GM12878 (cell line): Measurements from ENCODE around the gene MAD1L1. TPM values are rescaled to one million over a fixed set of nuclear protein-coding genes. Genes with fewer than 3 reads are reported as not detected.

Source experiments
- ATAC-seq: fragments of 200-7000 bp; cut with Tn5 transposase; 3 replicates; pipeline ENCODE4 v1.9.1; 2020; ENCODE audit warnings: mild to moderate bottlenecking, moderate library complexity
- BruUV-seq: library from RNA; stranded (reverse); fragments of 400-500 nt; replicated peaks from 2 replicates; lab custom pipeline; 2021; lab: Mats Ljungman, UMichigan
- CTCF ChIA-PET: fragments of 300-600 bp; sonication (Branson Sonifier 250); formaldehyde crosslinking; extraction: SDS; loops from one replicate; lab custom pipeline; 2021; ENCODE audit warnings: inconsistent platforms; lab: Yijun Ruan, JAX
- POLR2A ChIA-PET: fragments of 350-600 bp; formaldehyde crosslinking; extraction: SDS; loops from one replicate; lab custom pipeline; 2021; ENCODE audit warnings: inconsistent platforms; lab: Charles Lee
- RAD21 ChIA-PET: fragments of 300-600 bp; sonication (Branson Sonifier 250); formaldehyde crosslinking; loops from one replicate; lab custom pipeline; 2023; ENCODE audit warnings: antibody characterized with exemption; ENCODE audit not compliant: unreplicated experiment; lab: Charles Lee
- SMC1A ChIA-PET: fragments of 300-600 bp; sonication (Branson Sonifier 250); formaldehyde crosslinking; loops from one replicate; lab custom pipeline; 2023; ENCODE audit not compliant: unreplicated experiment, uncharacterized antibody; lab: Charles Lee
- DNase-seq: peaks from one replicate; pipeline ENCODE4 v3.0.0-alpha.2; 2011; ENCODE audit warnings: low read depth, low spot score
- FAIRE-seq: peaks from 3 replicates; lab custom pipeline; 2011; peaks lifted over from hg19 to GRCh38; lab: Jason Lieb, UNC
- H2AFZ ChIP-seq: 2 replicates; pipeline ENCODE4 v1.6.0; 2011; ENCODE audit warnings: low read depth, low read length, control low read depth; ENCODE audit not compliant: control insufficient read depth
- H3K27ac ChIP-seq: 2 replicates; pipeline ENCODE4 v1.5.1; 2011; ENCODE audit warnings: control low read depth; ENCODE audit not compliant: control insufficient read depth, insufficient read depth
- H3K27me3 ChIP-seq, 2 experiments: replicated peaks in 1 of 2; 2 replicates each; pipeline versions ENCODE4 v1.6.0 to v1.6.1; 2011; ENCODE audit warnings: low read length in 1 of 2; ENCODE audit not compliant: control insufficient read depth in 2 of 2, insufficient read depth in 2 of 2
- H3K36me3 ChIP-seq, 2 experiments: 2 replicates each; pipeline ENCODE4 v1.5.1; 2011; ENCODE audit warnings: low read length in 1 of 2; ENCODE audit not compliant: control insufficient read depth in 2 of 2, insufficient read depth in 2 of 2
- H3K4me1 ChIP-seq: 2 replicates; pipeline ENCODE4 v1.6.1; 2011; ENCODE audit warnings: mild to moderate bottlenecking, low read length, moderate library complexity, mixed read lengths; ENCODE audit not compliant: control insufficient read depth, insufficient read depth
- H3K4me2 ChIP-seq: 2 replicates; pipeline ENCODE4 v1.6.0; 2011; ENCODE audit warnings: control low read depth; ENCODE audit not compliant: control insufficient read depth, insufficient read depth
- H3K4me3 ChIP-seq: fragments of 200-600 bp; sonication (generic); 2 replicates; pipeline ENCODE4 v1.5.1; 2016
- H3K79me2 ChIP-seq: 2 replicates; pipeline ENCODE4 v1.6.0; 2011; ENCODE audit warnings: low read length; ENCODE audit not compliant: control insufficient read depth, insufficient read depth
- H3K9ac ChIP-seq: 2 replicates; pipeline ENCODE4 v1.8.0; 2011; ENCODE audit warnings: low read length, control low read depth, mixed read lengths; ENCODE audit not compliant: control insufficient read depth, insufficient read depth
- H3K9me3 ChIP-seq: replicated peaks from 3 replicates; pipeline ENCODE4 v1.5.1; 2011; ENCODE audit warnings: mild to moderate bottlenecking, low read length; ENCODE audit not compliant: control insufficient read depth, insufficient read depth
- H4K20me1 ChIP-seq: 2 replicates; pipeline ENCODE4 v1.6.0; 2011; ENCODE audit not compliant: control insufficient read depth, insufficient read depth
- ATF2 ChIP-seq: IDR thresholded peaks from 2 replicates; pipeline ENCODE4 v1.6.1; 2012; ENCODE audit warnings: low read length, inconsistent platforms
- DPF2 ChIP-seq: fragments of 450-650 bp; IDR thresholded peaks from 2 replicates; pipeline ENCODE4 v1.6.1; 2017; ENCODE audit warnings: mild to moderate bottlenecking
- ELK1 ChIP-seq: IDR thresholded peaks from 2 replicates; pipeline ENCODE4 v1.6.1; 2012; ENCODE audit warnings: low read depth, low read length, improper control_type of control experiment
- ETV6 ChIP-seq, 2 experiments: fragments of 450-650 bp in 1 of 2; IDR thresholded peaks in 1 of 2; conservative IDR thresholded peaks in 1 of 2; 2 replicates each; pipeline ENCODE4 v1.6.1; 2014; ENCODE audit warnings: antibody characterized with exemption in 1 of 2, borderline replicate concordance in 1 of 2, low read depth in 1 of 2, mild to moderate bottlenecking in 1 of 2, moderate library complexity in 1 of 2
- EZH2 ChIP-seq: IDR thresholded peaks from 2 replicates; pipeline ENCODE4 v1.6.1; 2012; ENCODE audit warnings: low read depth, mild to moderate bottlenecking, control low read depth, inconsistent platforms, low read length, borderline replicate concordance; ENCODE audit not compliant: control insufficient read depth
- GABPA ChIP-seq: IDR thresholded peaks from 2 replicates; pipeline ENCODE4 v1.6.1; 2014; ENCODE audit warnings: antibody characterized with exemption, low read depth, mild to moderate bottlenecking, inconsistent platforms
- SREBF2 ChIP-seq: IDR thresholded peaks from 2 replicates; pipeline ENCODE4 v1.6.1; 2012; ENCODE audit warnings: mild to moderate bottlenecking, low read length
- TCF12 ChIP-seq: IDR thresholded peaks from 2 replicates; pipeline ENCODE4 v1.6.1; 2011; ENCODE audit warnings: low read depth, mild to moderate bottlenecking, low read length
- ZNF384 ChIP-seq: IDR thresholded peaks from 2 replicates; pipeline ENCODE4 v1.6.1; 2012; ENCODE audit warnings: low read depth, mild to moderate bottlenecking, low read length, improper control_type of control experiment, borderline replicate concordance
- ZNF687 ChIP-seq: fragments of 450-650 bp; IDR thresholded peaks from 2 replicates; pipeline ENCODE4 v1.6.1; 2017; ENCODE audit warnings: mild to moderate bottlenecking, moderate library complexity
- WGBS: methylation state at CpG from one replicate; pipeline ENCODE4 v1.1.6; 2016; ENCODE audit warnings: low lambda C conversion rate; ENCODE audit not compliant: insufficient replicate concordance, insufficient coverage; ENCODE audit errors: missing lambda C conversion rate; 5-methylcytosine and 5-hydroxymethylcytosine counted together
- in situ Hi-C: fragments of 300-500 bp; cut with MboI; formaldehyde crosslinking; loops from 9 replicates; pipeline ENCODE4 v1.14.3; 2018; ENCODE audit warnings: mixed read lengths
- intact Hi-C: fragments of 100-400 bp; cut with micrococcal nuclease; formaldehyde crosslinking; loops from one replicate; pipeline ENCODE4 v1.14.2; 2022; ENCODE audit not compliant: unreplicated experiment
- polyA plus RNA-seq, 11 experiments: library from polyadenylated mRNA; depleted of rRNA in 4 of 11; unstranded in 6 of 11; stranded (reverse) in 5 of 11; fragments of >200 nt; fragmentation: Nextera tagmentation in 4 of 11; fragmentation: Illumina TruSeq in 1 of 11; extraction: Ambion mirVana in 4 of 11; extraction: Trizol in 1 of 11; gene quantifications; 1 replicate in 1 of 11; 2 replicates in 10 of 11; pipeline versions ENCODE4 v1.2.1 to v1.2.3, GENCODE V29; 2011 to 2016; ENCODE audit warnings: inconsistent platforms in 2 of 11, missing spikeins in 2 of 11, low read depth in 1 of 11
- total RNA-seq, 4 experiments: library from RNA; depleted of rRNA in 3 of 4; stranded (reverse); fragments of >200 nt in 3 of 4; fragmentation: Illumina TruSeq in 1 of 4; extraction: Trizol in 1 of 4; gene quantifications; 2 replicates each; pipeline versions ENCODE4 v1.2.1 to v1.2.3, GENCODE V29; 2013 to 2021

MAD1L1 gene
- total and polyA plus RNA-seq, 10 of the 15 experiments (the other 5 are each of a cell fraction or from before 2014, with no cell fraction given), result 2.2 to 76.8 (median 38.3) TPM

DNA sequence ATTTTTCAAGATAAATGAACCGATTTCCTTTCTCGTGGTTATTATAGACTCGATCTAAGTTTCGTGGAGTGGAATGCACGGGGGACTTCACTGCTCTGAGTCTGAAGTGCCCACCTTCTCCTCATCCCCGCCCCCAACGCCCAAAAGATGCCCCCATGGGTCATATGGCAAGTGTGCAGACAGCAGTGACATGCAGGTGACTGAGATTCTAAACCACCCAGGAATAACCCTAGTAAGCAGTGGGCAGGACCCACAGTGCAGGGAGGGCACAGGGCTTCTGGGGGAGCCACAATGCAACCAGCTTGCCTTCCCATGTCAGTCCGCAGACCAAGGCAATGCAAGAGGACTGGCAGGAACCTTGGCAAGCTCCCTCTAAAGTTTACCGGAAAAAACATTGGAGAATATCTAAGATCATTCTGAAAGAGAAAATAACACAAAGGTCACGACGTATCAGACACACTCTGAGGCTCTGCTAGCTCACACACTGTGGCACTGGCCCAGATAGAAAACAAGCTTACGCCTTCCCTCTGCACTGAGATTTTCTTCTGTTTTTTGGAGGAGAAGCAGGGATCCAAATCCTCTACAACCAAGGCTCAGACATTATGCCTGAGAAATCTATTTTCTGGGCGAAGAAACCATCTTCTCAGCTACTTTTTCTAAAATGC lies 239.6 kb downstream of the MAD1L1 start:
- CTCF ChIA-PET, result no interaction called here
- Histone ChIP-seq H3K36me3 (peaks cover 0 to 1% of the 10 kb centered on the region in 2 experiments; a peak in 2 of 4 replicates), H3K27me3 (no peaks in the 10 kb centered on the region), H3K9ac (no peak overlapping the region), H3K4me3 (no peak overlapping the region), H2AFZ (no peak overlapping the region), H3K9me3 (no peaks in the 10 kb centered on the region), H4K20me1 (no peaks in the 10 kb centered on the region), H3K79me2 (no peaks in the 10 kb centered on the region), H3K27ac (no peak overlapping the region), H3K4me2 (no peak overlapping the region), H3K4me1 (no peaks in the 10 kb centered on the region)
- POLR2A ChIA-PET, result no interaction called here
- FAIRE-seq, result no peak
- RAD21 ChIA-PET, result no interaction called here
- ATAC-seq, result no peak
- SMC1A ChIA-PET, result no interaction called here
- in situ Hi-C loops (no loop called here), intact Hi-C loops (no loop called here)
- 89% methylated on average over 13 of the region's 13 CpGs for WGBS
- no peak for DNase-seq
- TF ChIP-seq ELK1 (no peak), GABPA (no peak)
- no TSS peak for BruUV-seq

- Histone ChIP-seq H3K9ac (no peak overlapping the region), H4K20me1 (no peaks in the 10 kb centered on the region), H3K9me3 (no peaks in the 10 kb centered on the region), H3K27ac (no peak overlapping the region), H3K4me2 (no peak overlapping the region), H2AFZ (no peak overlapping the region), H3K27me3 (no peaks in the 10 kb centered on the region), H3K36me3 (peaks cover 0 to 1% of the 10 kb centered on the region in 2 experiments; a peak in 2 of 4 replicates), H3K4me1 (no peaks in the 10 kb centered on the region), H3K4me3 (no peak overlapping the region), H3K79me2 (no peaks in the 10 kb centered on the region)
- no peak for DNase-seq
- ChIA-PET CTCF (no interaction called here), POLR2A (no interaction called here), SMC1A (no interaction called here), RAD21 (no interaction called here)
- FAIRE-seq, result no peak
- intact Hi-C loops (no loop called here), in situ Hi-C loops (no loop called here)
- no TSS peak for BruUV-seq
- no peak for ATAC-seq
- 77% methylated on average over 6 of the region's 6 CpGs for WGBS
- TF ChIP-seq TCF12 (no peak), ETV6 (conservative IDR thresholded peaks at IDR 0.05 in 1 of 2, IDR thresholded peaks at IDR 0.05 in 1 of 2; ENCODE audit: borderline replicate concordance in 1 of 2, low read depth in 1 of 2) (no peak), DPF2 (no peak), ZNF687 (no peak), EZH2 (no peak), SREBF2 (no peak), ZNF384 (no peak), ATF2 (no peak)
Observed at GRCh38 chr7:1992554-1992953, 240.2 kb downstream of the MAD1L1 start.
